ENCODE results near the gene MT1A.

The MT1A gene

DNA sequence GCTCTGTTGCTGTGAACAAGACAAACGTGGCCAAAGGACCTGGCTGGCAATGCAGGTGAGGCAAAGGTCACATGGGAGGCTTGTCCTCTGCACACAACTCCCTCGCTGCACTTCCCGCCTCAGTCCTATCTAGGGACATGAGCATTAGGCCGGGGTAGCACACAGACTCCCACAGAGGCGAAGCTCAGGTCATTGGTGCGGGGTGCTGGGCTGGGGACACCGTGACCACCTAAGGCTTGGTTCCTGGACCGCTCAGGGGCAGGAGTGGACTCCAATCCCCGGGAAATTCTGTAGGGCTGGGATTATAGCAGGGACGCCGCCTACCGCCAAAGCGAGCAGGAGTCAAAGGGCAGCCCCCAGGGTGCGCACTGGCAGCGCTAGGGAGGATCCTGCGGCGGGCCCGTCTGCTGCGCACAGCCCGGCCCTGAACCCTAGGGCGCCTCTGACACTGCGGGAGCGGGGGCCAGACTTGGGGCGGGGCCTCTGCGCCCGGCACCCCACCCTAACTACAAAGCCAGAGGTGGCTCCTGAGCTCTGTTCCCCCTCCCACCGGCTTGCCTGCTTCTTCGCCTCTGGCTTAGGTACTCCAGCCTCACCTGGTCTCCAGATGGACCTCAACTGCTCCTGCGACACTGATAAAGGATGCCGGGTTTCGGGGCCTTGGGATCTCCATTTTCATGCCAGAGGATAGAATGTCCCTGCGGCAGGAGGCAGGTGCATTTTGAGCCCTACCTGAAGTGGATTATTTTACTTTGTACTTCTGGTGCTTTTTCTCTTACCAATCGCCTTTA is 9.4 kb downstream of the MT1A start:
- no peak overlapping the region for H3K4me3 ChIP-seq (ENCODE audit: low read depth, low read length)
- TF ChIP-seq CTCF (IDR thresholded peaks at IDR 0.05; ENCODE audit: low read depth, low read length) = no peak

- no peak for TF ChIP-seq CTCF (IDR thresholded peaks at IDR 0.05; ENCODE audit: low read depth, low read length)
- H3K4me3 ChIP-seq (ENCODE audit: low read depth, low read length) = no peak overlapping the region
These were observed 10.8 kb downstream of the MT1A start for GRCh38 chr16:56649271-56649670.

DNA sequence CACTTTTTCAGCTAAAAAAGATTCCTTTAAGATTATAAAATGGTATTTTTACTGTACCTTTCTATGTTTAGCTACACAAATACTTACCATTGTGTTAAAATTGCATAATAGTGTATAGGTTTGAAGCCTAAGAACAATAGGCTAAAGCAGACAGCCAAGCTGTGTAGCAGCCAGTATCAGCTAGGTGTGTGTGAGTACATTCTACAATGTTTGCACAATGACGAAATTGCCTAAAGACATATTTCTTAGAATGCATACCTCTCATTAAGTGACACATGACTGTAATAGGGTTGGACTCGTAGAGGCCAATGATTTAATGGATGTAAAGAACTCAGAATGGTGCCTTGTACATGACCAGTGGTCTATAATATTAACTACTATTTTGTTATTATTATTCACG is 11.4 kb downstream of the MT1A start:
- H3K4me3 ChIP-seq (ENCODE audit: low read depth, low read length) = no peak overlapping the region
- no peak for TF ChIP-seq CTCF (IDR thresholded peaks at IDR 0.05; ENCODE audit: low read depth, low read length)

GRCh38 chr16:56651586-56651985 is 13.1 kb downstream of the MT1A start, which contains the start of gene MT1B:
TSS of gene MT1B (plus strand) at chr16:56651886. CDS start at chr16:56651954, 68 bp downstream.
- no peak for TF ChIP-seq CTCF (IDR thresholded peaks at IDR 0.05; ENCODE audit: low read depth, low read length)
- H3K4me3 ChIP-seq (ENCODE audit: low read depth, low read length) = no peak within 1 kb of the TSS

DNA sequence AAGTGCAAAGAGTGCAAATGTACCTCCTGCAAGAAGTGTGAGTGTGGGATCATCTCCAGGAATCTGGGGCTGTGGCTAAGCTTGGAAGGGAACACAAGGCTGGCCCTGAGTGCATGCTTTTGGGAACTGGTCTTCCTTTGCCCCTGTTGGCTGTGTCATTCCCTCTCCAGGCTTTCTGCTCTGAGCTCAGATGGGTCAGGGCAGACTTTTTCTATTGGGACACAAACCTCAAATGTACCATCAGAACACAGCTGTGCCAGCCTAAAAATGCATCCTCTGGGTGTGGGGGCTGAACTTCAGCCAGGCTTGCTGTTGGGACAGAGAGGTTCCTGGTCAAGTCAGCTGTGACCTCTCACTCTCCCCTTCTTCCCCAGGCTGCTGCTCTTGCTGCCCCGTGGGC is 14.1 kb downstream of the MT1A start:
- no peak overlapping the region for H3K4me3 ChIP-seq (ENCODE audit: low read depth, low read length)
- TF ChIP-seq CTCF (IDR thresholded peaks at IDR 0.05; ENCODE audit: low read depth, low read length) = no peak

DNA sequence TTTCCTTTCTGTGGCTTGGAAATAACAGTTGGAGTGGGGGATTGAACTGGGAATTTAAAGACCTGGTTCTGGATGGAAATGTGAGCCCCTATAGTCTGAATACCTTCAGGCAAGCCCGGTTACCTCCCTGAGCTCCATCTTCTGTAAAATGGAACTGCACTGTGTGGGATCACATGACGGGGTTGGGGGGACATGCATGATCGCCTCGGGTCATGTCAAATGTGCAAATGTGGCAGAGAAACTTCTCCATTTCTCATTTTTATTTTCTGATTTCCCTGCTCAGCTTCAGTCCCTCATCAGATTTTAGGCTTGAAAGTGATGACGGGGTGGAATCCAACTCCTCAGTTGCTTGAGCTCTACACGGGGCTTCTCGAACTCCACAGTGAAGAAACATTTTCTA is 14.8 kb downstream of the MT1A start:
- TF ChIP-seq CTCF (IDR thresholded peaks at IDR 0.05; ENCODE audit: low read depth, low read length) = no peak
- H3K4me3 ChIP-seq (ENCODE audit: low read depth, low read length) = no peak overlapping the region

DNA sequence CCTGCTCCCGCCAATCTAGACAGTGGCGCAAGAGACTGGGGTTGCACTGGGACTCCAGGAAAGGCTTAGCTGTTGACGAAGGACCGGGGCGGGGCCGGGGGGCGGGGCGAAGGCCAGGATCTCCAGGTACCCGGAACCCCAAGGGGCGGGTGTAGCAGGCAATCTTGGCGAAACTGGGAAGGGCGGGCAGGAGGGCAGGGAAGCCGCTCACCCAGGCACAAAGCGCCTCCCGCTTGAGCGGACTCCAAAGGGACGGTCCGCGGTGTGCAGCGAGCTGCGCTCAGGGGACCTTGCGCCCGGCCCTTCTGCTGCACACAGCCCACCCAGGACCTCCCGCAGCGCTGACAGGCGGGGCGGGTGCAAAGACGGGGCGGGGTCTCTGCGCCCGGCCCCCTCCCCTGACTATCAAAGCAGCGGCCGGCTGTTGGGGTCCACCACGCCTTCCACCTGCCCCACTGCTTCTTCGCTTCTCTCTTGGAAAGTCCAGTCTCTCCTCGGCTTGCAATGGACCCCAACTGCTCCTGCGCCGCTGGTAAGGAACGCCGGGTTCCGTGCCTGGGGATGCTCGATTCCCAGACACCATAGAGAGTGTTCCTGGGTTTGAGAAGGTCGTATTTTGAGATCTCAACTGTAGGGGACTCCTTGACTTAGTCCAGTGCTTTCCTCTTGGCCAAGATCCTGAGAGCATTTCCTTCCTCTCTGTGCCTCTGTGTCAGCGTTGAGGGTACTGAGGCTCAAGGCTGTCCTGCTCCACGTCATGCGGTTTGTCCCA is 19.3 kb downstream of the MT1A start, which contains the start of gene MT1F:
MT1F (plus strand) TSS at position 405 of the 772 bp plus-strand sequence; CDS start at position 505, 100 bp downstream.
- no peak for TF ChIP-seq CTCF (IDR thresholded peaks at IDR 0.05; ENCODE audit: low read depth, low read length)
- H3K4me3 ChIP-seq (ENCODE audit: low read depth, low read length) = no peak within 1 kb of the TSS
